Cortex of kidney (tissue), 1 donor: ENCODE results near the gene MINAR1.

Experiments used
- DNase-seq: peaks from one replicate; lab custom pipeline; 2025; lab: John Stamatoyannopoulos, UW

MINAR1 gene

GRCh38 chr15:79463043-79463780 lies 31.1 kb downstream of the MINAR1 start:
- DNase-seq = no peak

DNA sequence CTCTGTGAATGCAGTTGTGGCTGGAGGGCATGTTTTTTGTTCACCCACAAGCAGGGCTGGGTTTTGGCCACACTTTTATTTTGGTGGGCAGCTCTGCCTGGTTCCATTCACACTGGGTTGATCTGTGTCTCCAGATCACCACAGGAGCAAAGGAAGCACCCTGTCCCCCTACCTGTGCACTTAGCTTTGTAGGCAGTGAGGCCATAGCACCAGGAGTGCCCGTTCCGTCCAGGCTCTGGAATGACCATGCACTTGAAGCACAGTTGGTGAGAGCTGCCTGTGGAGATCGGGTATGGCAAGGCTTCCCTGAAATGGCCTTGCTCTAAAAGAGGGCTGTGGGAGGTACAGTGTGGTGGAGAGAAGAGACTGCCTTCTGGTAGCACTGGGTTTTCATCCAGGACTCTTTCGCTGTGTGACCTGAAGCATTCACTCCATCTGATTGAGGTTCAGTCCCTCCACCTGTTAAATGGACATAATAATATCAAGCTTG lies 31.7 kb downstream of the MINAR1 start:
- no peak for DNase-seq

DNA sequence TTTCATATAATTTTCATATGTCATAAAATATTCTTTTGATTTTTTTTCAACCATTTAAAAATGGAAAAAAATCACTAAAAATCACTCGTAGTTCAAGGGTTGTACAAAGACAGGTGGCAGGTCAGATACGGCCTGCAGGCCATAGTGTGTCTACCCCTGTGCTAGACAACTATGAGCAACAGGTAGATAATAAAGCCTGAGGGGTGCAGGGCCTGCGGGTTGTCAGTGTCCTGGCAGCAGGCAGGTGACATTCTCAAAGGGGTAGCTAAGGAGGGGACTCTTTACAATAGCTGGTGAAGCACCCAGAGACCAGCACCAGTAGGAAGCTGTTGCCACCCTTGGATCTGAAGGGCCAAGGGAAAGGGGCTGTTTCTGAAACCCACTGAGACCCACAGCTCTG lies 34.4 kb downstream of the MINAR1 start:
- DNase-seq = no peak

- no peak for DNase-seq
Observed at GRCh38 chr15:79467865-79468586, 35.9 kb downstream of the MINAR1 start.

GRCh38 chr15:79472446-79472845 lies 40.3 kb downstream of the MINAR1 start:
- DNase-seq = no peak

- no peak for DNase-seq
Observed at GRCh38 chr15:79474252-79474651, 42.1 kb downstream of the MINAR1 start.

GRCh38 chr15:79475306-79475705 lies 43.2 kb downstream of the MINAR1 start:
- no peak for DNase-seq

- no peak for DNase-seq
Observed at GRCh38 chr15:79478108-79478507, 46.0 kb downstream of the MINAR1 start.

DNA sequence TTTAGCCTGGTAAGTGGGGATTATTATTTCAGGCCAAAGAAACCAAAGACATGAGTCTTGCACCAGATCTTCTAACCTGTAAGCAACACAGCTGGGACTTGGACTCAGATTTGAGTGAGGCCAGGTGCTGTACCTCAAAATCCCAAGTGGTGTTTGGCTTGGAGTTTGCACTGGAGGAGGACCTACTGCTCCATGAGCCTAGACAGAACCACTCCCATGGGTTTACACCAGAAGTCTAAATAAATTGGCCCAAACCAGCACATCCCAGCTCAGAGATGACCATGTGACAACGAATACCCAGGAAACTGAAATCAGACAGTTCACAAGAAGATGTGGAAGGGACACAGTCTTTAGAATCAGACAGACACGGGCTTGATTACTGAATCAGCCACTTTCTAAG lies 47.5 kb downstream of the MINAR1 start:
- DNase-seq = no peak

DNA sequence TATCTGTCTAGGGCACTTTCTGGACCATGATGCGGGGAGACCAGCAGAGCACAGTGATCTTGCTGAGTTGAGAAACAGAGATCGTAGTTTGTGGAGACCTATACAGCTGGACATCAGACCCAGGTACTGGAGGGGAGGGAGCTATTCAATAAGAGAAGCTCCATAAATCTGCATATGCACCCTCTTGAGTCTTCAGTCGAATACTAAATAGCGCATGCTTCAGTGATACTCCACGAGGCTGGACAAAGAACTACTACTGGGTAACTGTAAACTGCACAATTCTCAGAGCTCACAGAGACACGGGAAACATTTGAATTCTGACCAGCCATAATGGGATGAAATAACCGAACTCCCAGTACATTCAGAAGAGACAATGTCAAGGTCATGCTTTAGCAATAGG lies 49.7 kb downstream of the MINAR1 start:
- no peak for DNase-seq
